Measurements from ENCODE around the gene IL12RB1. TPM values are rescaled to one million over a fixed set of nuclear protein-coding genes. Genes with fewer than 3 reads are reported as not detected.

IL12RB1 gene
- total and polyA plus RNA-seq, 2 of the 8 experiments (the other 6 are each of a cell fraction or from before 2014, with no cell fraction given), result 0.03 TPM; not detected in 1

DNA sequence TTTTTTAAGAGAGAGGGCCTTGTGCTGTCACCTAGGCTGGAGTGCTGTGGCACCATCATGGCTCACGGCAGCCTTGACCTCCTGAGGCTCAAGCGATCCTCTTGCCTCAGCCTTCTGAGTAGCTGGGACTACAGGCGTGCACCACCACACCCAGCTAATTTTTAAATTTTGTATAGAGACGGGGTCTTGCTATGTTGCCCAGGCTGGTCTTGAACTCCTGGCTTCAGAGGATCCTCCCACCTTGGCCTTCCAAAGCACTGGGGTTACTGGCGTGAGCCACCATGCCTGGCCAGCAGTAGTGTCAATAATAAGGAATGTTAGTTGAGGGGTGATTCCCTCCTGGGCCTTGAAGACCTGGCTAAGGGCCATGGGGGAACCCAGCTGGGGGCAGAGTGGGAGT is 34.4 kb upstream of the IL12RB1 start (continued):
- no peak for TF ChIP-seq SUZ12 (IDR thresholded peaks at IDR 0.05; ENCODE audit: low read length)
